Brain microvascular endothelial cell (primary cell): Measurements from ENCODE around the gene COL8A1.
A peak's percentile ranks its signal among the peaks of the same experiment; 100 is the strongest.

Source experiments
- DNase-seq: peaks from one replicate; pipeline ENCODE4 v3.0.0-alpha.2; 2020
- H3K27ac ChIP-seq: fragments of 250-450 bp; sonication (Bioruptor Pico); 2 replicates; pipeline ENCODE4 v1.5.1; 2020; ENCODE audit warnings: mild to moderate bottlenecking, moderate library complexity
- H3K27me3 ChIP-seq: fragments of 250-450 bp; sonication (Bioruptor Pico); replicated peaks from 2 replicates; pipeline ENCODE4 v1.5.1; 2020; ENCODE audit warnings: mild to moderate bottlenecking
- H3K36me3 ChIP-seq: fragments of 250-450 bp; sonication (Bioruptor Pico); replicated peaks from 2 replicates; pipeline ENCODE4 v1.5.1; 2020; ENCODE audit warnings: mild to moderate bottlenecking
- H3K4me3 ChIP-seq: 2 replicates; pipeline ENCODE4 v1.5.1; 2011; ENCODE audit warnings: low read depth, mild to moderate bottlenecking, control low read depth, low read length, moderate library complexity
- CTCF ChIP-seq: IDR thresholded peaks from 2 replicates; pipeline ENCODE4 v1.5.1; 2011; ENCODE audit warnings: low read depth, mild to moderate bottlenecking, moderate library complexity, low read length, control low read depth, inconsistent platforms; ENCODE audit errors: missing control alignments
- in situ Hi-C: cut with HindIII; loops from 2 replicates; pipeline ENCODE4 v1.10.0; 2017; ENCODE audit warnings: low sequenced_read_pairs, low pct_ligation_motif_present

The COL8A1 gene

DNA sequence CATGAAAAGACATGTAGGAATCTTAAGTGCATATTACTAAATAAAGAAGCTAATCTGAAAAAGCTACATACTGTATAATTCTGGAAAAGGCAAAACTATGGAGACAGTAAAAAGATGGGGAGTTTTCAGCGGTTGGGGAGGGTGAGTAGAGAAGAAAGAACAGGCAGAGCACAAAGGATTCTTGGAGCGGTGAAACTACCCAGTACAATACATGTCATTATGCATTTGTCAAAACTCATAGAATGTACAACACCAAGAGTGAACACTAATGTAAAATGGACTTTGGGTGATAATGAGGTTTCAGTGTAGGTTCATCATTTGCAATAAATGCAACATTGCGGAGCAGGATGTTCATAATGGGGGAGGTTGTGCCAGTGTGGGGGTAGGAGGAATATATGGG, 133.8 kb downstream of the COL8A1 start:
- H3K27ac ChIP-seq: no peak overlapping the region
- H3K27me3 ChIP-seq: no peaks in the 10 kb centered on the region
- DNase-seq: no peak
- in situ Hi-C loops: no loop called here
- no peak for TF ChIP-seq CTCF
- peaks cover 2% of the 10 kb centered on the region for H3K36me3 ChIP-seq
- no peak overlapping the region for H3K4me3 ChIP-seq

- TF ChIP-seq CTCF: no peak
- DNase-seq: no peak
- no peaks in the 10 kb centered on the region for H3K27me3 ChIP-seq
- no peak overlapping the region for H3K27ac ChIP-seq
- H3K36me3 ChIP-seq: peaks cover 2% of the 10 kb centered on the region
- in situ Hi-C loops: no loop called here
- no peak overlapping the region for H3K4me3 ChIP-seq
These were observed 134.3 kb downstream of the COL8A1 start for GRCh38 chr3:99772671-99773070.

- H3K4me3 ChIP-seq: no peak overlapping the region
- H3K36me3 ChIP-seq: peaks cover 2% of the 10 kb centered on the region
- no peaks in the 10 kb centered on the region for H3K27me3 ChIP-seq
- TF ChIP-seq CTCF: no peak
- H3K27ac ChIP-seq: no peak overlapping the region
- in situ Hi-C loops: no loop called here
- peak; percentile 77 for DNase-seq
These were observed 136.1 kb downstream of the COL8A1 start for GRCh38 chr3:99774467-99774866.

- Histone ChIP-seq H3K36me3 (peaks cover 2% of the 10 kb centered on the region), H3K4me3 (no peak overlapping the region), H3K27ac (no peak overlapping the region), H3K27me3 (no peaks in the 10 kb centered on the region)
- TF ChIP-seq CTCF: no peak
- in situ Hi-C loops: no loop called here
- peak; percentile 45 for DNase-seq
These were observed 138.3 kb downstream of the COL8A1 start for GRCh38 chr3:99776516-99777209.

DNA sequence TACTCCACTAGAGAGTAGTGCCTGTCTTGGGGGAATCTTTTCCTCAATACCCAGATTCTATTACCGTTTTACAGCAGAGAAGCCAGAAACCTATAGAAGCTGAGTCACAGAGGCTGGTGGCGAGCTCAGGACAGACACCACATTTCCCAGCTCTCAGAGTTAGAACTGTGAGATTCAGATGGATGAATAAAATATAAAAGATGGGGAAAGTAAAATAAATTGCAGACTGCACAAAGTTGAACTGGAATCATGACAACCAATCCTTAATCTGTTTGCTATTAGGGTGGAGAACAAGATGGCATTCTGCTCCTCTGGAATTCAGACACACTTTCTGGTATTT, 138.8 kb downstream of the COL8A1 start:
- no peak for DNase-seq
- in situ Hi-C loops: no loop called here
- H3K4me3 ChIP-seq: no peak overlapping the region
- H3K27ac ChIP-seq: no peak overlapping the region
- peaks cover 2% of the 10 kb centered on the region for H3K36me3 ChIP-seq
- no peak for TF ChIP-seq CTCF
- H3K27me3 ChIP-seq: no peaks in the 10 kb centered on the region

- Histone ChIP-seq H3K4me3 (no peak overlapping the region), H3K27me3 (no peaks in the 10 kb centered on the region), H3K36me3 (peaks cover 2% of the 10 kb centered on the region), H3K27ac (no peak overlapping the region)
- in situ Hi-C loops: no loop called here
- no peak for TF ChIP-seq CTCF
- no peak for DNase-seq
These were observed 139.3 kb downstream of the COL8A1 start for GRCh38 chr3:99777708-99778107.
